SK-N-SH (cell line): ENCODE measurements around the gene PCMT1. TPM values are rescaled to one million over a fixed set of nuclear protein-coding genes. Genes with fewer than 3 reads are reported as not detected.

Source experiments
- CTCF ChIA-PET: fragments of 300-600, 350-600 bp; formaldehyde crosslinking; extraction: SDS; loops from one replicate; lab custom pipeline; 2021; lab: Yijun Ruan, JAX
- POLR2A ChIA-PET: fragments of 350-600 bp; sonication (Branson Sonifier 250); formaldehyde crosslinking; extraction: SDS; loops from one replicate; lab custom pipeline; 2020; ENCODE audit warnings: antibody characterized with exemption, inconsistent platforms; lab: Yijun Ruan, JAX
- DNase-seq: peaks from one replicate; pipeline ENCODE4 v3.0.0; 2012
- H2AFZ ChIP-seq: fragments of 200-600 bp; sonication (generic); 2 replicates; pipeline ENCODE4 v1.8.1; 2016; ENCODE audit warnings: antibody characterized with exemption, mild to moderate bottlenecking, low read depth
- H3F3A ChIP-seq: fragments of 200-600 bp; sonication (generic); replicated peaks from 2 replicates; pipeline ENCODE3; 2016; ENCODE audit warnings: antibody characterized with exemption, mild to moderate bottlenecking; ENCODE audit not compliant: insufficient read depth
- H3K27ac ChIP-seq, 2 experiments: fragments of 200-500 bp in 1 of 2; fragments of 200-600 bp in 1 of 2; sonication (Bioruptor generic) in 1 of 2; sonication (generic), shearing (Covaris generic) in 1 of 2; 2 replicates each; pipeline versions ENCODE4 v1.5.1 to v1.6.1; 2014 to 2016; ENCODE audit warnings: low read depth in 2 of 2, inconsistent platforms in 1 of 2, low read length in 1 of 2, mild to moderate bottlenecking in 1 of 2, mixed read lengths in 1 of 2
- H3K27me3 ChIP-seq: fragments of 200-600 bp; sonication (generic), shearing (Covaris generic); 2 replicates; pipeline ENCODE4 v1.6.1; 2016; ENCODE audit warnings: mixed run types; ENCODE audit not compliant: insufficient read depth
- H3K36me3 ChIP-seq, 2 experiments: fragments of 200-500 bp in 1 of 2; fragments of 200-600 bp in 1 of 2; sonication (Bioruptor generic) in 1 of 2; sonication (generic) in 1 of 2; replicated peaks in 1 of 2; 2 replicates each; pipeline versions ENCODE3 to v1.5.1; 2014 to 2016; ENCODE audit warnings: low read length in 1 of 2, mild to moderate bottlenecking in 1 of 2; ENCODE audit not compliant: insufficient read depth in 2 of 2, control insufficient read depth in 1 of 2
- H3K4me1 ChIP-seq, 2 experiments: fragments of 200-500 bp in 1 of 2; fragments of 200-600 bp in 1 of 2; sonication (Bioruptor generic) in 1 of 2; sonication (generic), shearing (Covaris generic) in 1 of 2; 2 replicates each; pipeline versions ENCODE4 v1.5.1 to v1.6.1; 2014 to 2016; ENCODE audit warnings: low read depth in 1 of 2, low read length in 1 of 2, mixed run types in 1 of 2; ENCODE audit not compliant: insufficient read depth in 2 of 2, control insufficient read depth in 1 of 2
- H3K4me2 ChIP-seq: fragments of 200-600 bp; sonication (generic), shearing (Covaris generic); 2 replicates; pipeline ENCODE4 v1.6.1; 2017; ENCODE audit warnings: mixed run types
- H3K4me3 ChIP-seq, 2 experiments: fragments of 200-500 bp in 1 of 2; fragments of 200-600 bp in 1 of 2; sonication (Bioruptor generic) in 1 of 2; sonication (generic), shearing (Covaris generic) in 1 of 2; 2 replicates each; pipeline versions ENCODE4 v1.5.1 to v1.8.1; 2014 to 2016; ENCODE audit warnings: low read depth in 2 of 2, inconsistent platforms in 1 of 2, low read length in 1 of 2, mild to moderate bottlenecking in 1 of 2, mixed read lengths in 1 of 2, moderate library complexity in 1 of 2
- H3K79me2 ChIP-seq: fragments of 200-600 bp; sonication (generic); 2 replicates; pipeline ENCODE4 v1.8.1; 2017; ENCODE audit warnings: mild to moderate bottlenecking; ENCODE audit not compliant: insufficient read depth
- H3K9ac ChIP-seq: fragments of 200-600 bp; sonication (generic); 2 replicates; pipeline ENCODE4 v1.6.1; 2017; ENCODE audit warnings: mixed run types
- H3K9me2 ChIP-seq: fragments of 200-600 bp; sonication (generic); 2 replicates; pipeline ENCODE4 v1.6.1; 2017; ENCODE audit warnings: mixed run types
- H3K9me3 ChIP-seq: fragments of 200-600 bp; sonication (generic); 2 replicates; pipeline ENCODE4 v1.6.1; 2017; ENCODE audit warnings: mixed run types, mild to moderate bottlenecking, moderate library complexity
- H4K20me1 ChIP-seq: fragments of 200-600 bp; sonication (generic); 2 replicates; pipeline ENCODE4 v1.6.1; 2017; ENCODE audit warnings: mild to moderate bottlenecking, mixed run types; ENCODE audit not compliant: insufficient read depth
- CTCF ChIP-seq: fragments of 200-600 bp; sonication (generic); IDR thresholded peaks from 2 replicates; pipeline ENCODE4 v1.6.1; 2017; ENCODE audit warnings: antibody characterized with exemption, mild to moderate bottlenecking, moderate library complexity
- FOSL2 ChIP-seq: IDR thresholded peaks from 2 replicates; pipeline ENCODE4 v1.4.0; 2012; ENCODE audit warnings: low read depth, mild to moderate bottlenecking, moderate library complexity, borderline replicate concordance
- FOXJ3 ChIP-seq: sonication (generic); formaldehyde crosslinking; IDR thresholded peaks from 2 replicates; pipeline ENCODE4 v1.5.1; 2020; ENCODE audit warnings: mild to moderate bottlenecking, missing genetic modification reagents
- FOXM1 ChIP-seq: IDR thresholded peaks from 2 replicates; pipeline ENCODE4 v1.4.0; 2012; ENCODE audit warnings: low read depth, mild to moderate bottlenecking
- GABPA ChIP-seq: IDR thresholded peaks from 2 replicates; pipeline ENCODE4 v1.4.0; 2012; ENCODE audit warnings: low read depth, mild to moderate bottlenecking
- JUND ChIP-seq: IDR thresholded peaks from 2 replicates; pipeline ENCODE4 v1.4.0; 2012
- MAX ChIP-seq: IDR thresholded peaks from 2 replicates; pipeline ENCODE4 v1.4.0; 2012; ENCODE audit warnings: low read depth
- MEF2A ChIP-seq: IDR thresholded peaks from 2 replicates; pipeline ENCODE4 v1.4.0; 2012; ENCODE audit warnings: low read depth, borderline replicate concordance
- NRF1 ChIP-seq: IDR thresholded peaks from 2 replicates; pipeline ENCODE4 v1.6.1; 2012; ENCODE audit warnings: low read depth, mild to moderate bottlenecking, low read length
- RAD21 ChIP-seq: IDR thresholded peaks from 2 replicates; pipeline ENCODE4 v1.6.1; 2012; ENCODE audit warnings: mild to moderate bottlenecking, low read length
- RCOR1 ChIP-seq: fragments of 150-350 bp; IDR thresholded peaks from 2 replicates; pipeline ENCODE4 v1.6.1; 2017; ENCODE audit warnings: antibody characterized with exemption, low read length
- RXRA ChIP-seq: IDR thresholded peaks from 2 replicates; pipeline ENCODE4 v1.4.0; 2012; ENCODE audit warnings: low read depth, mild to moderate bottlenecking, borderline replicate concordance
- SIN3A ChIP-seq: IDR thresholded peaks from 2 replicates; pipeline ENCODE4 v1.6.1; 2012; ENCODE audit warnings: low read depth, mild to moderate bottlenecking, low read length, moderate library complexity, borderline replicate concordance
- SMC3 ChIP-seq: IDR thresholded peaks from 2 replicates; pipeline ENCODE4 v1.6.1; 2012; ENCODE audit warnings: low read depth, low read length, improper control_type of control experiment
- WGBS: methylation state at CpG from one replicate; pipeline ENCODE4 v1.1.6; 2017; ENCODE audit warnings: low lambda C conversion rate; 5-methylcytosine and 5-hydroxymethylcytosine counted together
- polyA plus RNA-seq, 3 experiments: library from polyadenylated mRNA; depleted of rRNA; stranded (reverse); fragments of >200 nt; gene quantifications; 2 replicates each; pipeline ENCODE4 v1.2.3, GENCODE V29; 2012

Gene PCMT1
- polyA plus RNA-seq, 1 of the 3 experiments (the other 2 are of a cell fraction) = 190 TPM

- no peak overlapping the region for H3K4me2 ChIP-seq
- peaks cover 17 to 35% of the 10 kb centered on the region in 2 experiments for H3K36me3 ChIP-seq
- no peaks in the 10 kb centered on the region for H3K9me2 ChIP-seq
- no peak overlapping the region for H3K9ac ChIP-seq
- no peaks in the 10 kb centered on the region for H3F3A ChIP-seq
- no peaks in the 10 kb centered on the region for H3K4me1 ChIP-seq
- no peak overlapping the region for H2AFZ ChIP-seq
- no peak overlapping the region for H3K4me3 ChIP-seq
- TF ChIP-seq SIN3A (no peak), RXRA (no peak), MEF2A (no peak), NRF1 (no peak), FOSL2 (no peak), JUND (no peak), MAX (no peak)
- ChIA-PET CTCF (interaction anchor here (0.6 to 3.5 kb wide), 15 partner anchors 9 to 118 kb away, joined by 3 to 32 read pairs (median 4); partner anchors contain the start of gene LRP11), POLR2A (no interaction called here)
- no peaks in the 10 kb centered on the region for H4K20me1 ChIP-seq
- H3K27ac ChIP-seq = no peak overlapping the region
- DNase-seq = no peak
- WGBS = 89% methylated on average over 3 of the region's 3 CpGs
- H3K79me2 ChIP-seq = no peaks in the 10 kb centered on the region
- no peaks in the 10 kb centered on the region for H3K9me3 ChIP-seq
- no peaks in the 10 kb centered on the region for H3K27me3 ChIP-seq
Measured at GRCh38 chr6:149833651-149834050, 84.1 kb downstream of the PCMT1 start.

GRCh38 chr6:149834513-149835481 is 85.3 kb downstream of the PCMT1 start:
- TF ChIP-seq FOXJ3 (CRISPR knock-in tag) (no peak), GABPA (no peak), SMC3 (peak; percentile 93), RCOR1 (no peak), RAD21 (peak; percentile 93), FOXM1 (no peak), CTCF (peak; percentile 90)
- ChIA-PET CTCF (interaction anchor here (0.6 to 3.5 kb wide), 23 partner anchors 10 to 119 kb away, joined by 3 to 32 read pairs (median 4); partner anchors contain the start of gene LRP11), POLR2A (no interaction called here)
- Histone ChIP-seq H3K9me3 (no peaks in the 10 kb centered on the region), H3K4me1 (peaks cover 0 to 3% of the 10 kb centered on the region in 2 experiments; a peak in 2 of 4 replicates), H3K9me2 (no peaks in the 10 kb centered on the region), H3K9ac (no peak overlapping the region), H3K27me3 (no peaks in the 10 kb centered on the region), H3K27ac (no peak overlapping the region), H3K36me3 (peaks cover 17 to 33% of the 10 kb centered on the region in 2 experiments), H3K4me2 (no peak overlapping the region), H3K4me3 (peak overlapping the region in 1 of 2 experiments; percentile 9; a peak in 1 of 4 replicates), H2AFZ (no peak overlapping the region), H4K20me1 (no peaks in the 10 kb centered on the region), H3F3A (peaks cover 2% of the 10 kb centered on the region), H3K79me2 (0 out of 2 replicates have a peak, but pooled peaks cover 3% of the 10 kb centered on the region)
- peak; percentile 62 for DNase-seq
- 39% methylated on average over 5 of the region's 5 CpGs for WGBS
